Panc1 (cell line): ENCODE measurements around the gene ELAPOR1. TPM values are rescaled to one million over a fixed set of nuclear protein-coding genes. Genes with fewer than 3 reads are reported as not detected.

Experiments
- ATAC-seq: fragments of 200-7000 bp; cut with Tn5 transposase; 2 replicates; pipeline ENCODE4 v1.9.1; 2020; ENCODE audit warnings: mild to moderate bottlenecking, moderate library complexity
- BruUV-seq: library from RNA; stranded (reverse); fragments of 400-500 nt; replicated peaks from 2 replicates; lab custom pipeline; 2021; lab: Mats Ljungman, UMichigan
- CTCF ChIA-PET: fragments of 300-600 bp; sonication (Branson Sonifier 250); formaldehyde crosslinking; loops from one replicate; lab custom pipeline; 2022; ENCODE audit warnings: antibody characterized with exemption; lab: Charles Lee
- POLR2A ChIA-PET: fragments of 300-600 bp; sonication (Branson Sonifier 250); formaldehyde crosslinking; loops from one replicate; lab custom pipeline; 2022; ENCODE audit warnings: antibody characterized with exemption; lab: Charles Lee
- DNase-seq: peaks from one replicate; pipeline ENCODE4 v3.0.0-alpha.2; 2010; ENCODE audit warnings: low read depth, low spot score
- H3K27ac ChIP-seq: 2 replicates; pipeline ENCODE4 v1.5.1; 2011; ENCODE audit warnings: mild to moderate bottlenecking, low read length, inconsistent platforms
- H3K27me3 ChIP-seq: fragments of 200-500 bp; sonication (Bioruptor generic); 2 replicates; pipeline ENCODE4 v1.6.0; 2014; ENCODE audit warnings: low read length, inconsistent platforms; ENCODE audit not compliant: control insufficient read depth, insufficient read depth
- H3K36me3 ChIP-seq: fragments of 200-500 bp; sonication (Bioruptor generic); 2 replicates; pipeline ENCODE4 v1.5.1; 2014; ENCODE audit warnings: inconsistent platforms, mild to moderate bottlenecking, low read length, moderate library complexity; ENCODE audit not compliant: control insufficient read depth, insufficient read depth
- H3K4me1 ChIP-seq: 2 replicates; pipeline ENCODE4 v1.5.1; 2011; ENCODE audit warnings: inconsistent platforms, mild to moderate bottlenecking, low read length, moderate library complexity; ENCODE audit not compliant: control insufficient read depth, insufficient read depth
- H3K4me3 ChIP-seq, 2 experiments: 2 replicates each; pipeline ENCODE4 v1.5.1; 2011 to 2012; ENCODE audit warnings: low read depth in 2 of 2, low read length in 2 of 2, mild to moderate bottlenecking in 2 of 2, inconsistent platforms in 1 of 2, moderate library complexity in 1 of 2
- H3K9me3 ChIP-seq: fragments of 200-500 bp; sonication (Bioruptor generic); 2 replicates; pipeline ENCODE4 v1.5.1; 2014; ENCODE audit warnings: low read depth, mild to moderate bottlenecking, inconsistent platforms, low read length, moderate library complexity; ENCODE audit not compliant: control insufficient read depth, insufficient read depth
- POLR2AphosphoS5 ChIP-seq: IDR thresholded peaks from 2 replicates; pipeline ENCODE4 v1.6.1; 2012; ENCODE audit warnings: mild to moderate bottlenecking, low read depth, low read length, moderate library complexity
- SIN3A ChIP-seq: IDR thresholded peaks from 2 replicates; pipeline ENCODE4 v1.6.1; 2012; ENCODE audit warnings: low read depth, mild to moderate bottlenecking, low read length, moderate library complexity, borderline replicate concordance; ENCODE audit not compliant: insufficient read depth
- TCF7L2 ChIP-seq: IDR thresholded peaks from 2 replicates; pipeline ENCODE4 v1.6.1; 2011; ENCODE audit warnings: mild to moderate bottlenecking, low read depth, low read length, inconsistent platforms
- in situ Hi-C: cut with HindIII; loops from 2 replicates; pipeline ENCODE4 v1.10.0; 2016; ENCODE audit warnings: low sequenced_read_pairs, low pct_unique_long_range_greater_than_20kb
- intact Hi-C: fragments of 100-400 bp; cut with micrococcal nuclease; formaldehyde crosslinking; loops from one replicate; pipeline ENCODE4 v1.10.0; 2022; ENCODE audit not compliant: unreplicated experiment
- total RNA-seq: library from RNA; stranded (reverse); gene quantifications from one replicate; pipeline ENCODE4 v1.2.1, GENCODE V29; 2021; ENCODE audit not compliant: unreplicated experiment
- TF ChIP-seq, protein P1 (sequence below): fragments of 450-650 bp; IDR thresholded peaks from 2 replicates; pipeline ENCODE4 v1.5.1; 2017; ENCODE audit warnings: mild to moderate bottlenecking
- TF ChIP-seq, protein P2 (sequence below), 2 experiments: IDR thresholded peaks; 2 replicates each; pipeline ENCODE4 v1.6.1; 2011 to 2012; ENCODE audit warnings: low read depth in 2 of 2, control low read depth in 1 of 2, low read length in 1 of 2, mild to moderate bottlenecking in 1 of 2, moderate library complexity in 1 of 2; ENCODE audit not compliant: insufficient read depth in 1 of 2

ELAPOR1 gene
- total RNA-seq, 1 experiment from 2014 or later, result 0.28 TPM

DNA sequence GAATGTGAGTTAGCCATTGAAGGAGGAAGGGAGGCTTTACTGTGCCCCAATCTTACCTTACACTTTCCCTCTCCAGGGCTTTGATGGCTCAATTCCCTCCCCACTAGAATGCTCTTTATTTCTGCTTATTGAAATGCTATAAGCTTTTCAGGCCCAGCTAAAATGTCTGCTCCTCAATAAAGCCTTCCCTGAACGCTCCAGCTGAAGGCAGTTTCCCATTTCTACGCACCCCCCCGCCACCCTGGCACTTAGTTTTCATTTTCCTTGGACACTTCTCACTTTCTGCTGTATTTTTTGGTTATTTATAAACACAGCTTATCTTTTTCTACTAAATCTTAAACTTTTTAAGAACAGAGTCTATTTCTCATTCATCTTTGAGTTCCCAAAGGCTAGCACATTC, 30.4 kb upstream of the ELAPOR1 start:
- DNase-seq, result no peak

DNA sequence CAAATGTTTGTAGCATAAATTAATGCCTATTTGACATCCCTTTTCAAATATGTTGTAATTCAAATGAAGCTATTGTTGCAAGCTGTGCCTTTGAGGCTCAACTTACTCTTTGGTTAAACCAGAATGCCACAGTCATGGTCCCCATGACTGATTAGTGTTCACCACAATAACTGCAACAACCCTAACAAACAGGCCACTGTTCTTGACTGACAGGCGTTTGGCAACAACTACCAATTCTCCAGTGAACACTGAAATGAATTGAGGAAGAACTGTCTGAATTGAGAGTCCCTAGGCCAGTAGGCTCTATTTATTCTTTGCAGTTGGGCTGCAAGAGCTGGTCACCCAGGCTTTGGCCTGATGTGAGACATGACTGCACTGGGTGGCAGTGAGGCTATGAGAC, 30.0 kb upstream of the ELAPOR1 start:
- Histone ChIP-seq H3K4me3 (no peak overlapping the region), H3K27ac (no peak overlapping the region), H3K27me3 (no peaks in the 10 kb centered on the region), H3K36me3 (no peaks in the 10 kb centered on the region), H3K4me1 (peaks cover 2% of the 10 kb centered on the region; the same call in 1 of the 2 replicates), H3K9me3 (no peaks in the 10 kb centered on the region)
- DNase-seq (no peak), ATAC-seq (no peak)
- intact Hi-C loops (no loop called here), in situ Hi-C loops (no loop called here)
- ChIA-PET POLR2A (interaction anchor here (0.5 kb wide), 1 partner anchor 350 kb away, joined by 6 read pairs; no protein-coding TSS in a partner anchor), CTCF (interaction anchor here (0.7 to 0.9 kb wide), 2 partner anchors 123 to 920 kb away, joined by 3 read pairs; no protein-coding TSS in a partner anchor)
- BruUV-seq, result no TSS peak
- TF ChIP-seq POLR2AphosphoS5, result no peak
- TF ChIP-seq TCF7L2, result no peak
- no peak for TF ChIP-seq SIN3A
- TF ChIP-seq, protein P1, sequence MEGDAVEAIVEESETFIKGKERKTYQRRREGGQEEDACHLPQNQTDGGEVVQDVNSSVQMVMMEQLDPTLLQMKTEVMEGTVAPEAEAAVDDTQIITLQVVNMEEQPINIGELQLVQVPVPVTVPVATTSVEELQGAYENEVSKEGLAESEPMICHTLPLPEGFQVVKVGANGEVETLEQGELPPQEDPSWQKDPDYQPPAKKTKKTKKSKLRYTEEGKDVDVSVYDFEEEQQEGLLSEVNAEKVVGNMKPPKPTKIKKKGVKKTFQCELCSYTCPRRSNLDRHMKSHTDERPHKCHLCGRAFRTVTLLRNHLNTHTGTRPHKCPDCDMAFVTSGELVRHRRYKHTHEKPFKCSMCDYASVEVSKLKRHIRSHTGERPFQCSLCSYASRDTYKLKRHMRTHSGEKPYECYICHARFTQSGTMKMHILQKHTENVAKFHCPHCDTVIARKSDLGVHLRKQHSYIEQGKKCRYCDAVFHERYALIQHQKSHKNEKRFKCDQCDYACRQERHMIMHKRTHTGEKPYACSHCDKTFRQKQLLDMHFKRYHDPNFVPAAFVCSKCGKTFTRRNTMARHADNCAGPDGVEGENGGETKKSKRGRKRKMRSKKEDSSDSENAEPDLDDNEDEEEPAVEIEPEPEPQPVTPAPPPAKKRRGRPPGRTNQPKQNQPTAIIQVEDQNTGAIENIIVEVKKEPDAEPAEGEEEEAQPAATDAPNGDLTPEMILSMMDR, result no peak
- TF ChIP-seq, protein P2, sequence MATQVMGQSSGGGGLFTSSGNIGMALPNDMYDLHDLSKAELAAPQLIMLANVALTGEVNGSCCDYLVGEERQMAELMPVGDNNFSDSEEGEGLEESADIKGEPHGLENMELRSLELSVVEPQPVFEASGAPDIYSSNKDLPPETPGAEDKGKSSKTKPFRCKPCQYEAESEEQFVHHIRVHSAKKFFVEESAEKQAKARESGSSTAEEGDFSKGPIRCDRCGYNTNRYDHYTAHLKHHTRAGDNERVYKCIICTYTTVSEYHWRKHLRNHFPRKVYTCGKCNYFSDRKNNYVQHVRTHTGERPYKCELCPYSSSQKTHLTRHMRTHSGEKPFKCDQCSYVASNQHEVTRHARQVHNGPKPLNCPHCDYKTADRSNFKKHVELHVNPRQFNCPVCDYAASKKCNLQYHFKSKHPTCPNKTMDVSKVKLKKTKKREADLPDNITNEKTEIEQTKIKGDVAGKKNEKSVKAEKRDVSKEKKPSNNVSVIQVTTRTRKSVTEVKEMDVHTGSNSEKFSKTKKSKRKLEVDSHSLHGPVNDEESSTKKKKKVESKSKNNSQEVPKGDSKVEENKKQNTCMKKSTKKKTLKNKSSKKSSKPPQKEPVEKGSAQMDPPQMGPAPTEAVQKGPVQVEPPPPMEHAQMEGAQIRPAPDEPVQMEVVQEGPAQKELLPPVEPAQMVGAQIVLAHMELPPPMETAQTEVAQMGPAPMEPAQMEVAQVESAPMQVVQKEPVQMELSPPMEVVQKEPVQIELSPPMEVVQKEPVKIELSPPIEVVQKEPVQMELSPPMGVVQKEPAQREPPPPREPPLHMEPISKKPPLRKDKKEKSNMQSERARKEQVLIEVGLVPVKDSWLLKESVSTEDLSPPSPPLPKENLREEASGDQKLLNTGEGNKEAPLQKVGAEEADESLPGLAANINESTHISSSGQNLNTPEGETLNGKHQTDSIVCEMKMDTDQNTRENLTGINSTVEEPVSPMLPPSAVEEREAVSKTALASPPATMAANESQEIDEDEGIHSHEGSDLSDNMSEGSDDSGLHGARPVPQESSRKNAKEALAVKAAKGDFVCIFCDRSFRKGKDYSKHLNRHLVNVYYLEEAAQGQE (IDR thresholded peaks at IDR 0.05; ENCODE audit: insufficient read depth in 1 of 2, low read depth in 2 of 2, low read length in 1 of 2), result no peak

More for the DNA sequence above, 30.4 kb upstream of the ELAPOR1 start:
- ChIA-PET CTCF (interaction anchor here (0.9 kb wide), 1 partner anchor 920 kb away, joined by 3 read pairs; no protein-coding TSS in a partner anchor), POLR2A (interaction anchor here (0.6 kb wide), 1 partner anchor 920 kb away, joined by 3 read pairs; no protein-coding TSS in a partner anchor)
- Histone ChIP-seq H3K36me3 (no peaks in the 10 kb centered on the region), H3K4me3 (no peak overlapping the region), H3K4me1 (0 out of 2 replicates have a peak, but pooled peaks cover 2% of the 10 kb centered on the region), H3K27ac (no peak overlapping the region), H3K27me3 (no peaks in the 10 kb centered on the region), H3K9me3 (no peaks in the 10 kb centered on the region)
- ATAC-seq, result no peak
- in situ Hi-C loops, result no loop called here
- no peak for TF ChIP-seq POLR2AphosphoS5
- TF ChIP-seq SIN3A, result no peak
- no peak for TF ChIP-seq TCF7L2
- TF ChIP-seq, protein P1, result no peak
- intact Hi-C loops, result no loop called here
- no TSS peak for BruUV-seq
